Measurements from ENCODE around the gene FOXC1.

The FOXC1 gene

DNA sequence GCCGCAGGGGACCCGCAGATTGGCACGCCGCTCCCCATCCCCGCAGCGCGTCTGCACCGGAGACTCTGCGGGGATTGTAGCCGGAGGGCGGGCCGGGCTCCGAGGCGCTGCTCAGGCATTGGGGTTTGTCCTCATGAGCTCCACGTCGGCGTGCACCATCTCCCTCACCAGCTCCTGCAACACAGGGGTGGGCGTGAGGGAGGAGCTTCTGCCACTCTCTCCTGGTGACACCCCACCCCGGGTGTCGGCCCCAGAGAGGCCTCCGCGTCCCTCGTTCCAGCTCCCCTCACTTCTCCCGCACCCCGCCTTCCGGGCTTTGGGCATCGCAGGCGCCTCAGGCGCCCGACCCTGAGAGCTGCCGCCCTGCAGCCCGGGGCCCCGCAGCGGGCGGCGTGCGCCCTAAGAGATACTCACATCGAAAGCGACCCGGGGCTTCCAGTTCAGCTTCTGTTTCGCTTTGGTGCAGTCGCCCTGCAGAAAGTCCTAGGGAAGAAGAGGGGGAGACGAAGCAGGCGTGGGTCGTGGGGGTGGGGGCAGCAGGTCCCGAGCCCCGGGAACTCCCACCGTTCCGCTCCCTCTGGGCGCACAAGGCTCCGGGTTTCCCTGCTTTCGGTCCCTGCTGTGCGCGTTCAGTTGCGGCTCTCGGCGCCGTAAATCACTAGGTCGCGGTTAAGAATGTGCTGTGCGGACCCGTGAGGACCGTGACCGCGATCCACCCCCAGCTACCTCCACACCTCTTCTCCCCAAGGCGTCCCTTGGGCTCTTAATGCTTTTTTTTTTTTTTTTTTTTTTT is 14.5 kb downstream of the FOXC1 start:
- DNase-seq (ENCODE audit: low spot score) = no peak

DNA sequence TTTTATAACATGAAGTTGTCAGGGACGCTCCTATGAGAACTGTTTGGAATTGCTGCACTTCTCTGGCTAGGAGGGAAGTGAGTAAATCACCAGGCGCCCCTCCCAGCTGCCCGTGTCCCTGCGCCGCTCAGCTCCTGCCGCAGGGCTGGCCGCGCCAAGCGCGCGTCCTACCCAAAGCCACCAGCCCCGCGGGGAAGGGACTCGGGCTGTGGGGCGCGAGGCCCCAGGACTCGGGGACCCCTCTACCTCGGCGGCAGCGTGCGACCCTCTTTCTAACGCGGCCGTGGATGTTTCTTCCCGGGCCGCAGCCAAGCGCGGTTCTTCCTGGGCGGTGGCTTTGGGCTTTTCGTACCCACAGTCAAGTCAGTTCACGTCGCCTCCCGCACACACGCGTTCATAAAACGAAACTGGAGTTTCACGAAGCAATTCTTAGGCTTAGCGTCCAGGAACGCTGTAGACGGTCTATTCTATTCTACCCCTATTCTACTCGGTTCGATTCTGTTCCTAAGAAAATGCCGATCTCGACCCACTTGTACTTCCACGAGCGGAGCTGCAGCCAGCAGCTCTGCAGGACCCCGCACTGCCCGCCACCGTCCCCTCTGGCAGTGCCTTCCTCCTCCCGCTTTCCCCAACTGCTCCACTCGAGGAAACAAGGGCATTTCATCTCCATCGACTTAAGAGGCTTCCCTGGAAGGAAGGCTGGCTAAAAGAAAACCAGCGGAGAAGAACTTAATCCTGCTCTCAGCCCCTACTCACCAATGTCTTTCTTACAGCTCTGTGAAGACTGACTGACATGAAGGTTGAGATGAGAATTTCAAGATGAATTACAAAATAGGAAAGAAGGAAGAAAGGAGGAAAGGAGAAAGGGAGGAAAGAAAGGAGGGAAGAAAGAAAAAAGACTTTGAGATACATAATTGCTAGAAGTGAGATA is 15.4 kb downstream of the FOXC1 start:
- no peak for DNase-seq (ENCODE audit: low spot score)

DNA sequence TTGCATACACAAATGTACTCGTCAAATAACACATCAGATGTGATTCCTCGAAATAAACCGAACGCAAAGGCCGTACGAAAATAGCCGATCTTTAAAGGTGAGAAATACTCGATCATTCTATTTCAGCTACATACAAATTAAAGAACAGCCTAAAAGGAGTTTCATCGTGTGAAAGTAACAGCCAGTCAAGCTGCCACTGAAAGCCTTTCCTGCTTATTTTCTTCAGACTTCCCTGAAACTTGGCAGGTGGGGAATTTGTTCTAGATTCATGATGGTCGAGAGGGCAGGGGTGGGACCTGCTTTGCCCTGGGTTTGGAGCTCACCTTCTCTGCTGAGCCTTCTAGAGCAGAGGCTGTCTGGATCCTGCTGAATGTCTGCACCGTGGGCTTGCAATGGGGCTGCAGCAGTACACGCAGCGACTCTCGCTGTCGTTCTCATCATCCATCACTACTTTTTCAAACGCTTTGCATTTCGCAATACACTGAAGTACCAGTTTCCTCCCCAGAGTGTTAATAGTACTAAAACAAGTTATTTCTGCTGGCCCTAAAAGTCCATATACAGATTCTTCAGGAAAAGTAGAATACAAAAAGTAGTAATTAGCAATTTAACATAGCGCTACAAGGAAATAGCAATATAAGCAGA is 16.2 kb downstream of the FOXC1 start:
- DNase-seq (ENCODE audit: low spot score) = no peak

GRCh38 chr6:1626481-1626880 is 16.8 kb downstream of the FOXC1 start:
- DNase-seq (ENCODE audit: low spot score) = no peak

- DNase-seq (ENCODE audit: low spot score) = no peak
These were observed 18.3 kb downstream of the FOXC1 start for GRCh38 chr6:1627827-1628560.

DNA sequence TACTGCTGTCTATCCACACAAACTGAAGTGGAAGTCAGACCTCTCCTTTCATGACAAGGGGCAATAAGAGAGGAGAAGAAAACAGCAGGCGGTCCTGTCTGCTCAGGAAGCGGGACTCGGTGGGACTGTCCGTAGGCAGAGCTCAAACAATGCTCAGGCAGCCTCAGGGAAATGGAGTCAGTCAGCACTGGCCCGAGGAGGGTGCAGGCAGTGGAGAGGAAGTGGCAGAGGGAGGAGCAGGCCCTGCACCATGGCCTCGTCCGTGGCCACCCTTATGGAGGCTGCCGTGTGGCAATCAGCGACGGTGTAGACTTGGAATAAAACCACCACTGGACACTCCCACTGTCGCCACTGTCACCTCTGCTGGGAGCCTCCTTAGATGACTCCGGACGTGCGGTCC is 19.6 kb downstream of the FOXC1 start:
- no peak for DNase-seq (ENCODE audit: low spot score)

DNA sequence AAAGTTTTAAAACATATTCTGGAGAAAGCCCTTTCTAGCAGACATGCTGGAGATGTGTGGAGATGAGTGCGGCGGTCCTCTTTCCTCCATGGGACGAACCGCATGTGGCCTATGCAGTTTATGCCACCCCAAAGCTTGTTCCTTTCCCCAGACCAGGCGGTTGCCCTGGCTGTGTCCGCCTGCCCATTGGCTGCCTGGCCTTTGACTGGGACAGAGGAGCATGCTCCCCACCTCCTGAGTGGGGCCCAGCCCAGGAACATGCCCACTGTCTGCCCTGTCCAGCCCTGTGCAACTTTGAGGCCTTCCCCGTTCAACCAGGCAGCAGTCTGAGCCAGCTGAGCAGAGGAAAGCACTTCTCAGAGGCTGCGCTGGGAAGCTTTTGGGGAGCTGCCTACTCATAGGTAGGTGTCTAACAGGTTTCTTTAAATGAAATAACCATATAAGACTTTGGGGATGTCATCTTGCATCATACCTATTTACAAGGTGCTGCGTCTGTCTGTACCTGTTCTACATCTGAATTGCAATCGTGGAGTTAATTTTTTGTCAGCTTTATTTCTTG is 20.6 kb downstream of the FOXC1 start:
- no peak for DNase-seq (ENCODE audit: low spot score)

GRCh38 chr6:1630771-1631217 is 21.1 kb downstream of the FOXC1 start:
- DNase-seq (ENCODE audit: low spot score) = no peak

DNA sequence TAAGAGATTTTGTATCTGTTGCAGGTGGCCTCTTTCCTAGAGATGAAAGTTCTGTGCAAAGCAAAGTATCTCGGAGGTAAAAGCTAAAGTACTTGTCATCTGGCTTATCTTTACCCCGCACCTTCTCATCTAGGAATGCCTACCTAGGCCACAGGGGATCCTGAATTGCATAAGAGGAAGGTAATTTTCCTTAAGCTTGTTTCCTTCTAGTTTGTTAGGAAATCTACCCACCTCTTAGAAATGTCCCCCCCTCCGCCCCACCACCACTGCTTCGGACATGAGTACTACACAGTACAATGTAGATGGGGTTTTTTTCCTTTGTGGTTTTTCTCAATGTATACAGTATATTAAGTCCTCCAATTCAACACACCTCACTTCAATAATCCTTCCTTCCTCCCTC is 21.5 kb downstream of the FOXC1 start:
- no peak for DNase-seq (ENCODE audit: low spot score)

DNA sequence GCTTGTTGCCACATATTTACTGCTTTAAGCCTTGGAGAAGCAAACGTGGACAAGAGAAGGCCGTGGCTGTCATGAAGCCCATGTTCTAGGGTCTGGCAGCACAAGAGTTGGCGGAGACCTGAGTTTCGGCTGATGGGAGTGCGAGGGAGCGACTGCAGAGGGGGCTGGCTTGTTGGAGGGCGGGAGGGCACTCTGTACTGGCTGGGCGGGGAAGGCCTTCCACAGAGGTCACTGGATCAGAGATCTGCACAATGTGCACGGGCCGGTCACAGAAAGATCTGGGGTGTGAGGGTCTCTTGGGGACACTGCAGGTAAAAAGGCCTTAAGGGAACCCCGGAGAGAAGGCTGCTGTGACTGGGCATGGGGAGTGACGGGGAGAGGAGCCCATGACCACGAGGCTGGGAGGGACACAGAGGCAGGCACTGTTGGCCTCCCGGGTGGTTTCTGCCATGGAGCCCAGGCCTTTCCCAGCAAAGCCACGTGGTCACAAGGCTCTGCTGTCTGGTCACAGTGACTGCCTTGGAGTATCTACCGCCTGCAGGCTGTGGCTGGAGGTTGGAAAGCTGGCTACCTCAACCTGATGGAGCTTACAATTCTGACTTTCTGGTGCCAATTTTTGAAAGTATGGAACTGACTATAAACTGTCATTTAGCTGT is 23.8 kb downstream of the FOXC1 start:
- DNase-seq (ENCODE audit: low spot score) = no peak

DNA sequence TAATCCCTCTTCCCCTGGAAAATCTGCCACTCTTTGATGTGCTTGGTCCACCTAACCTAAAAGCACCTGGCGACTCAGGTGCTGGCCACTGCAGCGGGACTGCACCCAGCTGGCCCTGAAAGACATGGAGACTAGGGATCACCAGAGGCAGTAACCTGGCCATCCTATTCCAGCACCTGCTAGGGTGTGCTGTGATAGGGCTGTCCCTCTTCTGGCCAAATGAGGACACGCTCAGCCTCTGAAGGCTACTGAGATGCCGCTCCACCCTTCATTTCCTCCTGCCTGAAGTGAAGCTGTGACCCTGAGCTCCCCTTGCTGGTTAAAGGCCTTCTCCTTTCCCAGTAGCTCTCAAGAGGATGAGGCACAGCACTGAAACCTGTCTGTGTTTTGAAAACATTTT is 24.4 kb downstream of the FOXC1 start:
- DNase-seq (ENCODE audit: low spot score) = no peak

GRCh38 chr6:1635305-1636010 is 25.7 kb downstream of the FOXC1 start:
- no peak for DNase-seq (ENCODE audit: low spot score)

GRCh38 chr6:1636272-1636825 is 26.6 kb downstream of the FOXC1 start:
- DNase-seq (ENCODE audit: low spot score) = no peak

- DNase-seq (ENCODE audit: low spot score) = no peak
These were observed 27.5 kb downstream of the FOXC1 start for GRCh38 chr6:1636971-1637871.

DNA sequence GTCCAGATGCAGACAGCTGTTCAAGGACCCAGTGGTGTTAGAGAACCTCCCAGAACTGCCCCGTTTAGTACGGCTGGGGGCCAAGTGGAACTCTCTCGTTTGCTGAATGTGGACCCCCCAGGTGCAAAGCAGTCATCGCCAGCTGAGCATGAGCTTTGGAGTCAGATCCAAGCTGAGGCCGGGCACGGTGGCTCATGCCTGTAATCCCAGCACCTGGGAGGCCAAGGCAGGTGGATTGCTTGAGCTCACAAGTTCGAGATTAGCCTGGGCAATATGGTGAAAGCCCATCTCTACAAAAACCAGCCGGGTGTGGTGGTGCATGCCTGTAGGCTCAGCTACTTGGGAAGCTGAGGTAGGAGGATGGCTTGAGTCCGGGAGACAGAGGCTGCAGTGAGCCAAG is 29.7 kb downstream of the FOXC1 start:
- DNase-seq (ENCODE audit: low spot score) = no peak

GRCh38 chr6:1640476-1640875 is 30.8 kb downstream of the FOXC1 start:
- no peak for DNase-seq (ENCODE audit: low spot score)

DNA sequence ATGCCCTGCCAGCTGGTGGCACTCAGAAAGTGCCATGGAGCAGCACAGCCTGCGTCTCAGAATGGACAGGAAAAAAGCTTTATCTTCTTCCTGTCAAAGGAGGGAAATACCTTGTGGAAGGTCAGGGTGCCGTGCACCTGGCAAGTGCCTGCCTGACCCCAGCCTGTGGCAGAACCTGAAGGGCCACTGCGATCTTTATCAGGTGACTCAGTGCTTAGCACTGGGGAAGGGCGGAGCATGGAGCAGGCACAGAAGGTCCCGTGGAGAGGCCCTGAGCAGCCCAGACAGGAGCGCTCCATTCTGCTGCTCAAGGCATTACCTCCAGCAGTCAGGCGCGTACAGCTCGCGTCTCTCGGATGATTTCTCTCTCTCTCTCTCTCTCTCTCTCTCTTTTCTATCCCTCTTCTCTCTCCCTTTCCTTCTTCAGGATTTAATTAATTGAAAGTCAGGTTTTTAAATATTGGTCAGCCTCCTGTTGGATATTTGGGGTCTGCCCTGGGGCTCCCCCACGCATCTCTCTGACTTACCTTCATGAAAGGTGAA is 31.7 kb downstream of the FOXC1 start:
- no peak for DNase-seq (ENCODE audit: low spot score)

DNA sequence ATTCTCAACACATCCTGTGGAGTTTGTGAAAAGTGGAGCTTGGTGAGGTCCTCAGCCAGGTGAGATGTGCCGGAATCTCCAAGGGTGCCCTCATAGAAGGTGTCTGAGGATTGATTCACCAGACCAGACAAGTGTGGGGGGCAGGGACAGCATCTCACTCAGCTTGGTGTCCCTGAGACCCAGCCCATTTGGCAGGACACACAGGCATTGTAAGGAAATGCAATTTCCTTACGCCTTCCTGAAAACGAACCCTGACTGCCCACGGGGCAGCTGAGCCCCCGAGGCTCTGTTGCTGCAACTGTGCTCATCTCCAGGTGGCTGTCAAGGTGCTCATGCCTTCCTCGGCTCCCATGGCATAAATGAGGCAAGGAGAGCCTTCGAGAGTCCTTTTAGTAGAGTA is 33.4 kb downstream of the FOXC1 start:
- DNase-seq (ENCODE audit: low spot score) = no peak

All from RKO (cell line).